ENCODE data around the gene SRCIN1.

Gene SRCIN1

GRCh38 chr17:38606646-38607611 lies 1.2 kb upstream of the SRCIN1 start:
- peak; percentile 83 for TF ChIP-seq CTCF (IDR thresholded peaks at IDR 0.05)
- no peak for TF ChIP-seq ZFX (IDR thresholded peaks at IDR 0.05; ENCODE audit: borderline replicate concordance)
- H3K27ac ChIP-seq: peak overlapping the region; percentile 78

GRCh38 chr17:38605411-38605840 lies 326 bp downstream of the SRCIN1 start:
- H3K27ac ChIP-seq: peak overlapping the region; percentile 78
- no peak for TF ChIP-seq CTCF (IDR thresholded peaks at IDR 0.05)
- no peak for TF ChIP-seq ZFX (IDR thresholded peaks at IDR 0.05; ENCODE audit: borderline replicate concordance)

- H3K27ac ChIP-seq: peak overlapping the region; percentile 78
- no peak for TF ChIP-seq ZFX (IDR thresholded peaks at IDR 0.05; ENCODE audit: borderline replicate concordance)
- TF ChIP-seq CTCF (IDR thresholded peaks at IDR 0.05): peak; percentile 15; the same call in 1 of the 2 replicates
Measured at GRCh38 chr17:38604479-38605403, 1.0 kb downstream of the SRCIN1 start.

GRCh38 chr17:38603786-38604478 lies 1.8 kb downstream of the SRCIN1 start:
- H3K27ac ChIP-seq: no peak overlapping the region
- TF ChIP-seq ZFX (IDR thresholded peaks at IDR 0.05; ENCODE audit: borderline replicate concordance) (no peak), CTCF (IDR thresholded peaks at IDR 0.05) (no peak)

GRCh38 chr17:38602956-38603785 lies 2.6 kb downstream of the SRCIN1 start:
- TF ChIP-seq CTCF (IDR thresholded peaks at IDR 0.05) (no peak), ZFX (IDR thresholded peaks at IDR 0.05; ENCODE audit: borderline replicate concordance) (no peak)
- no peak overlapping the region for H3K27ac ChIP-seq

GRCh38 chr17:38602453-38602852 lies 3.3 kb downstream of the SRCIN1 start:
- TF ChIP-seq CTCF (IDR thresholded peaks at IDR 0.05) (no peak), ZFX (IDR thresholded peaks at IDR 0.05; ENCODE audit: borderline replicate concordance) (no peak)
- H3K27ac ChIP-seq: peak overlapping the region; percentile 52

Measured in 22Rv1 (cell line).